ENCODE data around the gene RAB1B.

Gene RAB1B

DNA sequence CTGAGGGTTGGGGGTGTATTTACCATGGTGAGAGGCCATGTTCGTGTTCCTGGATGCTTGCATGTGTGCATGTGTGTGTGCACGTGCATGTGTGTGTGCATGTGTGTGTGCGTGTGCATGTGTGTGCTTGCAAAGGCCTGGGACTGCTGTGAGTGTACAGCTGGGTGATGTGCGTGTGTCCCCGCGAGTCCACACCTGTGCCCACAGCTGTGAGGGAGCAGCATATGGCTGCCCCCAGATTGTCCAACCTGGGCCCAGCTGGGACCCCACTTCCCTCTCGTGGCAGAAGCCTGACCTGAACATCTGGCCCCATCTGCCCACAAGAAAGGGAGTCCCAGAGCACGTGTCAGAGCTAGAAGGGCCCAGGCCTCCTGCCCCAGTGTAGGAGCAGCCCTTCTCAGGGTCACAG is 56.8 kb downstream of the RAB1B start:
- DNase-seq = no peak

DNA sequence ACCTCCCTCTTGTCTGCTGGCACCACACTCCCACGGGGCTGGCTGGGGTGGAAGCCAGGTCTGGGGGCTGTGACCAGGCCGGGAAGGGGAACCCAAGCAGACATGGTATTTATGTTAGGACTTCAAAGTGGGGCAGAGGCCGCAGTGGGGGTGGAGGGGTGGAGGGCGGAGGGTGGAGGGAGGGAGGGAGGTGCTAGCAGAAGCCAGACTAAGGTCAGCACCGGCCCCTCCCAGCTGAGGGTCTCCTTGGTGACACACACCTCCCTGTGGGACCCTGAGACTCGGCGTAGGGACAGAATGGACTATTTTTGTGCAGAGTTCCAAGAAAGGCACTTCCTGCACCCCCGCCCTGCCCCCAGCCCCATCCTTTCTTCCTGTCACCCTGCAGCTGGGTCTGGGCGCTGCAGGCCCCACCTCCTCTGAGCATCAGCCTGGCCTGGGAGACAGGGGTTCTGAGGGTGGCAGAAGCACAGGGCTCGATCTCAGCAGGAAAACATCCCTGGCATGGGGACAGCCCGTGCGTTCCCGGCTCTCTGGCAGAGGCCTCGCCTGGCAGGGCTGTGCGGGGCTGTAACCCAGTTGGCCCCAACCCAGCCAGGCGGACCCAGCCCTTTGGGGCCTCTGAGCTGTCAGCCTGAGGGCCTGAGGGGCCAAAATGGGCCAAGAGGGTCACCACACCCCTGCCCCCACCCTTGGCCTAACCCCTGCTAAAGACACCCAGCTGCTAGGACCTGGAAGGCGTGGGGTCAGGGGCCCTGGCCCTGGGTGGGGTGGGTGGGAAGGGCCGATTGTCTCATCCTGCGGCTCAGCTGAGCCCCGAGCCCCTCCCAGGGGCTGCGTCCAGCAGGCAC is 58.0 kb downstream of the RAB1B start:
- no peak for DNase-seq
